SK-N-MC (cell line): Measurements from ENCODE around the gene PDE9A.

Experiments used
- EZH2 ChIP-seq: fragments of 200-600 bp; sonication (generic); IDR thresholded peaks from one replicate; pipeline ENCODE4 v1.6.1; 2017; ENCODE audit warnings: antibody characterized with exemption
- POLR2AphosphoS5 ChIP-seq: IDR thresholded peaks from 2 replicates; pipeline ENCODE4 v1.6.1; 2012; ENCODE audit warnings: mild to moderate bottlenecking, low read depth, low read length, borderline replicate concordance

GRCh38 chr21:42760361-42760950 lies 107.0 kb downstream of the PDE9A start:
- TF ChIP-seq EZH2 (no peak), POLR2AphosphoS5 (no peak)
